ENCODE data around the gene DBF4B. TPM values are rescaled to one million over a fixed set of nuclear protein-coding genes. Genes with fewer than 3 reads are reported as not detected.

The DBF4B gene
- polyA plus RNA-seq, 1 of the 3 experiments (the other 2 are of a cell fraction), result 8.3 TPM

- peak; percentile 79 for DNase-seq
- H4K20me1 ChIP-seq (ENCODE audit: insufficient read depth), result no peaks in the 10 kb centered on the region
- CTCF ChIA-PET, result interaction anchor here (0.8 to 6.3 kb wide), 10 partner anchors 10 to 208 kb away, joined by 3 to 37 read pairs (median 6); partner anchors contain the start of gene C1QL1
- no peak overlapping the region for H3K9ac ChIP-seq
- TF ChIP-seq RCOR1 (IDR thresholded peaks at IDR 0.05; ENCODE audit: low read length), result no peak
- TF ChIP-seq, protein P1, sequence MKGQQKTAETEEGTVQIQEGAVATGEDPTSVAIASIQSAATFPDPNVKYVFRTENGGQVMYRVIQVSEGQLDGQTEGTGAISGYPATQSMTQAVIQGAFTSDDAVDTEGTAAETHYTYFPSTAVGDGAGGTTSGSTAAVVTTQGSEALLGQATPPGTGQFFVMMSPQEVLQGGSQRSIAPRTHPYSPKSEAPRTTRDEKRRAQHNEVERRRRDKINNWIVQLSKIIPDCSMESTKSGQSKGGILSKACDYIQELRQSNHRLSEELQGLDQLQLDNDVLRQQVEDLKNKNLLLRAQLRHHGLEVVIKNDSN (IDR thresholded peaks at IDR 0.05; ENCODE audit: borderline replicate concordance, low read depth), result no peak
- no peak for TF ChIP-seq JUND (IDR thresholded peaks at IDR 0.05)
- H2AFZ ChIP-seq (ENCODE audit: low read depth), result no peak overlapping the region
- H3K4me2 ChIP-seq, result no peak overlapping the region
- H3K79me2 ChIP-seq (ENCODE audit: insufficient read depth), result no peaks in the 10 kb centered on the region
- H3K27me3 ChIP-seq (ENCODE audit: insufficient read depth), result no peaks in the 10 kb centered on the region
- no peaks in the 10 kb centered on the region for H3K9me3 ChIP-seq
- no peak overlapping the region for H3K4me3 ChIP-seq (ENCODE audit: low read depth in 2 of 2, low read length in 1 of 2)
- H3K9me2 ChIP-seq, result no peaks in the 10 kb centered on the region
- H3F3A ChIP-seq (replicated peaks; ENCODE audit: insufficient read depth), result no peaks in the 10 kb centered on the region
- no peaks in the 10 kb centered on the region for H3K36me3 ChIP-seq (replicated peaks in 1 of 2; ENCODE audit: control insufficient read depth in 1 of 2, insufficient read depth in 2 of 2, low read length in 1 of 2)
- H3K27ac ChIP-seq (ENCODE audit: low read depth in 2 of 2, low read length in 1 of 2), result no peak overlapping the region
- POLR2A ChIA-PET, result interaction anchor here (0.6 kb wide), 2 partner anchors 11 to 39 kb away, joined by 3 read pairs; no protein-coding TSS in a partner anchor
- 86% methylated on average over 12 of the region's 13 CpGs for WGBS (ENCODE audit: low lambda C conversion rate)
- H3K4me1 ChIP-seq (ENCODE audit: control insufficient read depth in 1 of 2, insufficient read depth in 2 of 2, low read depth in 1 of 2, low read length in 1 of 2), result peaks cover 0 to 12% of the 10 kb centered on the region in 2 experiments; a peak in 1 of 4 replicates
Measured at GRCh38 chr17:44760474-44761308, 52.2 kb downstream of the DBF4B start.

GRCh38 chr17:44761932-44762810, 53.7 kb downstream of the DBF4B start:
- no peak for DNase-seq

More at GRCh38 chr17:44761932-44762810, 53.7 kb downstream of the DBF4B start:
- Histone ChIP-seq H3K9ac (no peak overlapping the region), H3K9me2 (no peaks in the 10 kb centered on the region), H3K27ac (ENCODE audit: low read depth in 2 of 2, low read length in 1 of 2) (no peak overlapping the region), H3K27me3 (ENCODE audit: insufficient read depth) (no peaks in the 10 kb centered on the region), H3K9me3 (no peaks in the 10 kb centered on the region), H3K79me2 (ENCODE audit: insufficient read depth) (no peaks in the 10 kb centered on the region), H3K4me2 (no peak overlapping the region), H3F3A (replicated peaks; ENCODE audit: insufficient read depth) (no peaks in the 10 kb centered on the region), H3K4me3 (ENCODE audit: low read depth in 2 of 2, low read length in 1 of 2) (no peak overlapping the region), H3K4me1 (ENCODE audit: control insufficient read depth in 1 of 2, insufficient read depth in 2 of 2, low read depth in 1 of 2, low read length in 1 of 2) (peaks cover 0 to 20% of the 10 kb centered on the region in 2 experiments; a peak in 1 of 4 replicates), H4K20me1 (ENCODE audit: insufficient read depth) (no peaks in the 10 kb centered on the region), H2AFZ (ENCODE audit: low read depth) (no peak overlapping the region), H3K36me3 (replicated peaks in 1 of 2; ENCODE audit: control insufficient read depth in 1 of 2, insufficient read depth in 2 of 2, low read length in 1 of 2) (no peaks in the 10 kb centered on the region)
- WGBS (ENCODE audit: low lambda C conversion rate), result 71% methylated on average over 17 of the region's 17 CpGs
- CTCF ChIA-PET, result interaction anchor here (0.9 to 6.3 kb wide), 5 partner anchors 12 to 117 kb away, joined by 4 to 37 read pairs (median 7); no protein-coding TSS in a partner anchor
- TF ChIP-seq FOXM1 (IDR thresholded peaks at IDR 0.05; ENCODE audit: low read depth) (no peak), EZH2phosphoT487 (IDR thresholded peaks at IDR 0.05; ENCODE audit: borderline replicate concordance, low read depth) (no peak), REST (IDR thresholded peaks at IDR 0.05; ENCODE audit: low read depth, low read length) (no peak)
- POLR2A ChIA-PET, result no interaction called here
